Forelimb muscle (tissue), 1 donor: Measurements from ENCODE around the gene AGTPBP1. TPM values are rescaled to one million over a fixed set of nuclear protein-coding genes. Genes with fewer than 3 reads are reported as not detected.

Source experiments
- DNase-seq: peaks from one replicate; pipeline ENCODE4 v3.0.0-alpha.2; 2013; ENCODE audit warnings: low read depth
- polyA plus RNA-seq: library from polyadenylated mRNA; unstranded; fragments of 120-200 nt; gene quantifications from one replicate; pipeline ENCODE4 v1.2.1, GENCODE V29; 2013; ENCODE audit not compliant: insufficient read length

AGTPBP1 gene
- polyA plus RNA-seq, 1 donor: 14.5 TPM

- no peak for DNase-seq
Observed at GRCh38 chr9:85543196-85543595, 198.6 kb downstream of the AGTPBP1 start.

DNA sequence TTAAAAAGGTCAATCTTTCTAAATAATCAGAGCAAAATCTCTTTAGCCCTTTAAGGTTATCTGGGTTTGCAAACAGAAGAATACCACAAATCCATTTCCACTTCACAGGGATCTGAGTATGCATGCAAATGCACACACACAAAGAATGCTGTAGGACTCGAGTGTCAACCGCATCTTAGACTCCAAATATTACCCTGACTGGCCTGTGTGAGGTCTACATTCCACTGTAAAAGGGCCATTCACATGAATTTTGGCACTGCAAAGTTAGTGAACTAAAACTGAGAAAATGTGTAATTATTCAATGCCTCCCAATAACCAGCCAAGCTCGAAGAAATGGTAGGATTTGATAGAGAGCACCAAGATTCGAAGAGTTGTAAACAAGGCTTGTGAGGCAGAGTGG is 199.9 kb downstream of the AGTPBP1 start:
- no peak for DNase-seq

- no peak for DNase-seq
Observed at GRCh38 chr9:85536514-85536913, 205.2 kb downstream of the AGTPBP1 start.

DNA sequence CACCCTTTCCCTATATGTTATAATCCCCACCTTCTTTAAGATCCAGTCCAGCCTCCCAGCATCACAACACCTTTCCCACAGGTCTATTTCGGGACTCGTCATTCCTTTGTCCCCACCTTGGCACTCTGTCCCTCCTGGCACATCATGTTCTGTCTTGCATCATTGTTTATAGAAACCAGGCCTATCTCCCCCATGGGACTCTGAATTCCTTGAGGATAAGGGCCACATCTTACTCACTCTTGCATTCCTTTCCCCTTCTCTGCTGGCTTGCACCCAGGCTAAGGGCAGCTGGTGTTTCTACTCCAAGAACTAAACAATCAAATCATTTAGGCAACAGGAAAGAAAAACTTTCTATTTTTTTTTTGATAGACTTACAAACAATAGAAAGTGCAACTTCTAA is 205.7 kb downstream of the AGTPBP1 start:
- no peak for DNase-seq

GRCh38 chr9:85534340-85534739 is 207.4 kb downstream of the AGTPBP1 start:
- no peak for DNase-seq

- DNase-seq: no peak
Observed at GRCh38 chr9:85533538-85533937, 208.2 kb downstream of the AGTPBP1 start.

GRCh38 chr9:85530721-85531120 is 211.0 kb downstream of the AGTPBP1 start:
- no peak for DNase-seq

GRCh38 chr9:85528607-85529006 is 213.1 kb downstream of the AGTPBP1 start:
- DNase-seq: no peak

- DNase-seq: no peak
Observed at GRCh38 chr9:85528142-85528541, 213.6 kb downstream of the AGTPBP1 start.

DNA sequence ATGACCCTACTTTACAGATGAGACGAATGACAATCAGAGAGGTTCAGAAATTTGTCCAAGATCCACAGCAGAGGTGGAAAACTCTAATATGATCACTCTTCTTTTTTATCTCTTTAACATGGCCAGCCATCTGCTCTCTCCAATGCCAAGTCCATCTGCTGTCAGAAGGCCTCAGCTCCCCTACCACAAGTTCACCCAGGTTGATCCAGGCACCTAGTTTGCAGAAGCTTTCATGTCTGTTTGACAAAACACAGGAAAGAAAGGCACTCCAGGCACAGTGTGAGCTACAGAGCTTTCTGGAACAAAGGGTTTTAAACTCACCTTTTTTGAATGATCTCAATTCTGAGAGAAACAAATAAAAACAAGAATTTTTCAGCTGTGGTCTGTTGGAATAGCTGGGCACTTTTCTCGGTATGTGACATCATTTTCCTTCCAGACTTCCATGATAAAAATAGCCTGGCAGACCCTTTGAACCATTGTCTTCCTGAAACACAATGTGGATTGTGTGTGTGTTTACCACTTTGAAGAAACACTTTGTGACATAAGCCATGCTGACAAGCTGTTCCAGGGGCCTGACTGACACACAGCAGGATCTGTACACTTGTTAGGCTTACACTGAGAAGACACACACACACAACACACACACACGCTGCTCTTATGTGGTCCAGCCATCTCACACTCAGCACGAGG is 214.3 kb downstream of the AGTPBP1 start:
- no peak for DNase-seq

- no peak for DNase-seq
Observed at GRCh38 chr9:85524531-85524930, 217.2 kb downstream of the AGTPBP1 start.

GRCh38 chr9:85523202-85523601 is 218.6 kb downstream of the AGTPBP1 start:
- no peak for DNase-seq

GRCh38 chr9:85522459-85523092 is 219.2 kb downstream of the AGTPBP1 start:
- peak; percentile 36 for DNase-seq

GRCh38 chr9:85521371-85522197 is 220.2 kb downstream of the AGTPBP1 start:
- DNase-seq: no peak

GRCh38 chr9:85516976-85517637 is 224.6 kb downstream of the AGTPBP1 start:
- no peak for DNase-seq

DNA sequence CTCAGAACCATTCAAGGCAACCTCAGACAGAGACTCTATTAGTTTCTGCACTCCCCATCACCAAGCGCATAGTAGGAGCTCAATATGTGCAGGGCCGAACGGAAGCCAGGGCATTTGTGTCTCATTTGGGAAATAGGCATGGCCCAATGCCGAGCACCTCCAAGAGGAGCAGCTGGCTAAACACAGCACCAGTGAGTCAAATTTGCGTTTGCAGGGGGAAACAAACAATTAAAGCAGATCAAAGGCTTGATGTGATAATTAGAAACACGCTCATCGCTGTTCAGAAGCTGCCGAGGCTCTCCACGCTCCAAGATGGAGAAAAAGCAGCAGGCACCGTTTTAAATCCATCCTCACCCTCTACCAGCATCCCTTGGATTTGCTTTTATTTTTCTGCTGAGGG is 225.3 kb downstream of the AGTPBP1 start:
- no peak for DNase-seq

DNA sequence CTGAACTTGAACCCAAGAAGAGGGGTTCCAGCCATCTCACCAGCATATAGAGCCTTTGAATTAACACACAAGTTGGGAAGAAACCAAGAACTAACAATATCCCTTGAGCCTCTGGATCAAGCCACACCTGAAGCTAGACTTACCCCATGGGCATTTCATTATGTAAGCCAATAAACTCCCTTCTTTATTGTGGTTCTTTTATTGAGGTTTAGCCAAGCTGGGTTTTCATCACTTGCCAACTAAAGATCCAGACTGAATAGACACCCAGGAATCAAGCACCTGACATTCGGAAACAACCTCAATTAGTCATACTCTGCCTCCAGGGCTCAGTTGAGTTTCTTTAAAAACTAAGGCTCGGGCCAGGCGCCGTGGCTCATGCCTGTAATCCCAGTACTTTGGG is 226.7 kb downstream of the AGTPBP1 start:
- no peak for DNase-seq

- no peak for DNase-seq
Observed at GRCh38 chr9:85514256-85514655, 227.5 kb downstream of the AGTPBP1 start.

DNA sequence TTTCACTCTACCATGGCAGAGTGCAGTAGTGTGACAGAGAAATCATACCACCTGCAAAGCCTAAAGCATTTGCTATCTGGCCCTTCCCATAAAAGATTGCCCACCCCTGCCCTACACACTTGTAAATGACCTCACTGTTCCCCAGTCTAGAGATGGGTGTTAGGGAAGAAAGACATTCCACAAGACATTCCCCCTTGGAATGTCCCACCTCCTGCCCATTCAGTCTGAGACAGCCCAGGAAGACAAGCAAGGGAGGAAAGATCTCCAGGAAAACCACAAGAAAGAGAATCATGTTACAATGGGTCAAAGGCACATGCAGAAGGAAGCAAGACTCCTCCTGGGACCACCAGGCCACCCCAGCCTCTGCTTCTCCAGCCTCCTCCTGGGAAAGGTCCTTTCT is 230.0 kb downstream of the AGTPBP1 start:
- DNase-seq: no peak

GRCh38 chr9:85510830-85511504 is 230.8 kb downstream of the AGTPBP1 start:
- DNase-seq: no peak

GRCh38 chr9:85508616-85509015 is 233.1 kb downstream of the AGTPBP1 start:
- no peak for DNase-seq

- no peak for DNase-seq
Observed at GRCh38 chr9:85505612-85506011, 236.1 kb downstream of the AGTPBP1 start.
